PC-9 (cell line): ENCODE results near the gene OSBPL10. TPM values are rescaled to one million over a fixed set of nuclear protein-coding genes. Genes with fewer than 3 reads are reported as not detected.
A peak's percentile ranks its signal among the peaks of the same experiment; 100 is the strongest.

Experiments
- BruUV-seq: library from RNA; stranded (reverse); fragments of 400-500 nt; replicated peaks from 2 replicates; lab custom pipeline; 2021; lab: Mats Ljungman, UMichigan
- CTCF ChIA-PET: fragments of 300-600 bp; sonication (Branson Sonifier 250); formaldehyde crosslinking; loops from one replicate; lab custom pipeline; 2022; ENCODE audit warnings: antibody characterized with exemption; lab: Charles Lee
- POLR2A ChIA-PET: fragments of 300-600 bp; sonication (Branson Sonifier 250); formaldehyde crosslinking; loops from one replicate; lab custom pipeline; 2022; ENCODE audit warnings: antibody characterized with exemption; ENCODE audit not compliant: unreplicated experiment; lab: Charles Lee
- DNase-seq, 2 experiments: peaks; one replicate each; pipeline versions ENCODE4 v3.0.0 to v3.0.0-alpha.2; 2015 to 2022; ENCODE audit warnings: mixed read lengths in 1 of 2
- H2AFZ ChIP-seq: fragments of 200-600 bp; sonication (generic); 2 replicates; pipeline ENCODE4 v1.8.1; 2017; ENCODE audit warnings: antibody characterized with exemption
- H3F3A ChIP-seq: fragments of 200-600 bp; sonication (generic); 2 replicates; pipeline ENCODE4 v1.8.1; 2017; ENCODE audit warnings: antibody characterized with exemption, mild to moderate bottlenecking, low read depth; ENCODE audit not compliant: insufficient read depth
- H3K27ac ChIP-seq: fragments of 200-600 bp; sonication (generic); 2 replicates; pipeline ENCODE4 v1.6.1; 2016; ENCODE audit warnings: mixed run types
- H3K27me3 ChIP-seq: fragments of 200-600 bp; sonication (generic); 2 replicates; pipeline ENCODE4 v1.6.1; 2016; ENCODE audit warnings: low read depth, mixed run types; ENCODE audit not compliant: insufficient read depth
- H3K36me3 ChIP-seq: fragments of 200-600 bp; sonication (generic); 2 replicates; pipeline ENCODE4 v1.6.1; 2016; ENCODE audit warnings: low read depth, mixed run types
- H3K4me1 ChIP-seq: fragments of 200-600 bp; sonication (generic); replicated peaks from 2 replicates; pipeline ENCODE4 v1.6.1; 2016; ENCODE audit warnings: mixed run types; ENCODE audit not compliant: insufficient read depth
- H3K4me2 ChIP-seq: fragments of 200-600 bp; sonication (generic); 2 replicates; pipeline ENCODE4 v1.6.1; 2017; ENCODE audit warnings: mixed run types
- H3K4me3 ChIP-seq: fragments of 200-600 bp; sonication (generic); 2 replicates; pipeline ENCODE4 v1.6.1; 2016; ENCODE audit warnings: mixed run types
- H3K79me2 ChIP-seq: fragments of 200-600 bp; sonication (generic); 2 replicates; pipeline ENCODE4 v1.6.1; 2017; ENCODE audit warnings: low read depth, mixed run types
- H3K9me2 ChIP-seq: fragments of 200-600 bp; sonication (generic); 2 replicates; pipeline ENCODE4 v1.8.1; 2017; ENCODE audit warnings: mild to moderate bottlenecking; ENCODE audit not compliant: insufficient read depth
- H3K9me3 ChIP-seq: fragments of 200-600 bp; sonication (generic); 2 replicates; pipeline ENCODE4 v1.8.1; 2016; ENCODE audit warnings: low read depth; ENCODE audit not compliant: insufficient read depth
- H4K20me1 ChIP-seq: fragments of 200-600 bp; sonication (generic); 2 replicates; pipeline ENCODE4 v1.8.1; 2017; ENCODE audit not compliant: insufficient read depth
- EZH2 ChIP-seq: fragments of 200-600 bp; sonication (generic); IDR thresholded peaks from 2 replicates; pipeline ENCODE4 v1.8.0; 2017; ENCODE audit warnings: antibody characterized with exemption, low read depth
- intact Hi-C: fragments of 100-400 bp; cut with micrococcal nuclease; formaldehyde crosslinking; loops from one replicate; pipeline ENCODE4 v1.10.0; 2022; ENCODE audit not compliant: unreplicated experiment
- total RNA-seq: library from RNA; stranded (reverse); gene quantifications from 2 replicates; pipeline ENCODE4 v1.2.3, GENCODE V29; 2021
- TF ChIP-seq, protein P1 (sequence below): fragments of 200-600 bp; sonication (generic); conservative IDR thresholded peaks from 2 replicates; pipeline ENCODE4 v1.6.1; 2017; ENCODE audit warnings: mixed run types, antibody characterized with exemption, mild to moderate bottlenecking, moderate library complexity

OSBPL10 gene
- total RNA-seq, 1 experiment from 2014 or later, result 42.0 TPM

DNA sequence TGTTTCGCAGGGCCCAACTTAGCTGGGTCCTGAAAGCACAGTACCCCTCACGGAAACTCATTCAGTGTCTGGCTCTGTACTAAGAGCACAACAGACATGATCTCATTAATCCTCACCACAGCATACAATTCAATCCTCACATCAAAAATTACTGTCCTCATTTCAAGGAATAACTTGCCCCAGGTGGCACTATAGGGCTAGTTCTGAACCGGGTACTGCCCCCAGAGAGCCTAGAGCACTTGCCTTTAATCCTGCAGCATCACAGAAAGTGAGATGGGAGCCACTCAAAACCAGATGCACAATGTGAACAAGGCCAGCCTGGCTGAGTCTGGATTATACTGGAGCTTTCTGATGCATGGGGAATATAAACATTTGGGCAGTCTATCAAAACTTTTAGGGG lies 122.6 kb downstream of the OSBPL10 start:
- intact Hi-C loops, result loop anchor here (5.0 kb wide), 1 partner anchor 284 kb away; no protein-coding TSS in a partner anchor
- no TSS peak for BruUV-seq
- POLR2A ChIA-PET, result no interaction called here
- TF ChIP-seq, protein P1, sequence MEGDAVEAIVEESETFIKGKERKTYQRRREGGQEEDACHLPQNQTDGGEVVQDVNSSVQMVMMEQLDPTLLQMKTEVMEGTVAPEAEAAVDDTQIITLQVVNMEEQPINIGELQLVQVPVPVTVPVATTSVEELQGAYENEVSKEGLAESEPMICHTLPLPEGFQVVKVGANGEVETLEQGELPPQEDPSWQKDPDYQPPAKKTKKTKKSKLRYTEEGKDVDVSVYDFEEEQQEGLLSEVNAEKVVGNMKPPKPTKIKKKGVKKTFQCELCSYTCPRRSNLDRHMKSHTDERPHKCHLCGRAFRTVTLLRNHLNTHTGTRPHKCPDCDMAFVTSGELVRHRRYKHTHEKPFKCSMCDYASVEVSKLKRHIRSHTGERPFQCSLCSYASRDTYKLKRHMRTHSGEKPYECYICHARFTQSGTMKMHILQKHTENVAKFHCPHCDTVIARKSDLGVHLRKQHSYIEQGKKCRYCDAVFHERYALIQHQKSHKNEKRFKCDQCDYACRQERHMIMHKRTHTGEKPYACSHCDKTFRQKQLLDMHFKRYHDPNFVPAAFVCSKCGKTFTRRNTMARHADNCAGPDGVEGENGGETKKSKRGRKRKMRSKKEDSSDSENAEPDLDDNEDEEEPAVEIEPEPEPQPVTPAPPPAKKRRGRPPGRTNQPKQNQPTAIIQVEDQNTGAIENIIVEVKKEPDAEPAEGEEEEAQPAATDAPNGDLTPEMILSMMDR, result no peak
- no peak for TF ChIP-seq EZH2
- H3F3A ChIP-seq, result no peaks in the 10 kb centered on the region
- no peaks in the 10 kb centered on the region for H3K9me2 ChIP-seq
- peak in 1 of 2 experiments; percentile 6 for DNase-seq
- no peaks in the 10 kb centered on the region for H4K20me1 ChIP-seq
- H3K79me2 ChIP-seq, result no peaks in the 10 kb centered on the region
- H3K4me3 ChIP-seq, result no peak overlapping the region
- no peak overlapping the region for H3K4me2 ChIP-seq
- H3K27ac ChIP-seq, result no peak overlapping the region
- H3K27me3 ChIP-seq, result no peaks in the 10 kb centered on the region
- H3K4me1 ChIP-seq, result no peaks in the 10 kb centered on the region
- H2AFZ ChIP-seq, result no peak overlapping the region
- CTCF ChIA-PET, result interaction anchor here (0.6 kb wide), 1 partner anchor 76 kb away, joined by 14 read pairs; no protein-coding TSS in a partner anchor
- no peaks in the 10 kb centered on the region for H3K9me3 ChIP-seq
- H3K36me3 ChIP-seq, result no peaks in the 10 kb centered on the region

DNA sequence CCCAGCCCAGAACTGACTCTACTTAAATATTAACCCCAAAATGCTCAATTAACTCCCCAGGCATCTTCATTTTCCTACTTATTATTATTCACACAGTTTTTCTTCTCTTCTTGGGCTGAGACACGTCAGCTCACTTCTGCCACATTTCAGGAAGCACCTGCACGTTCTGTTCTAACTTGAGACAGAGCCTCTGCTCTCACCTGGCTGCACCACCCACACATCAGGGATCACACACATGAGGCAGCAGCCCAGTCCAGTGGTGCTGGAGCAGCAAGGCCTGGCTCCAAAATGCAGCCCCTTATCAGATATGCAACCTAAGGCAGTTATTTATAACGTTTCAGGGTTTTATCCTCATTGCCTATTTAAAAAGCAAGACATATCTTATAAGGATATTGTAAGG lies 127.5 kb downstream of the OSBPL10 start:
- H3K79me2 ChIP-seq, result no peaks in the 10 kb centered on the region
- H3K4me1 ChIP-seq, result no peaks in the 10 kb centered on the region
- H3K4me3 ChIP-seq, result no peak overlapping the region
- no TSS peak for BruUV-seq
- no peaks in the 10 kb centered on the region for H3K27me3 ChIP-seq
- intact Hi-C loops, result no loop called here
- no peaks in the 10 kb centered on the region for H3K36me3 ChIP-seq
- no peak for DNase-seq
- H4K20me1 ChIP-seq, result no peaks in the 10 kb centered on the region
- no peaks in the 10 kb centered on the region for H3F3A ChIP-seq
- no peaks in the 10 kb centered on the region for H3K9me3 ChIP-seq
- TF ChIP-seq, protein P1, result no peak
- TF ChIP-seq EZH2, result no peak
- H2AFZ ChIP-seq, result no peak overlapping the region
- no peak overlapping the region for H3K27ac ChIP-seq
- no peaks in the 10 kb centered on the region for H3K9me2 ChIP-seq
- ChIA-PET POLR2A (interaction anchor here (0.6 kb wide), 1 partner anchor 286 kb away, joined by 3 read pairs; no protein-coding TSS in a partner anchor), CTCF (no interaction called here)
- H3K4me2 ChIP-seq, result no peak overlapping the region

DNA sequence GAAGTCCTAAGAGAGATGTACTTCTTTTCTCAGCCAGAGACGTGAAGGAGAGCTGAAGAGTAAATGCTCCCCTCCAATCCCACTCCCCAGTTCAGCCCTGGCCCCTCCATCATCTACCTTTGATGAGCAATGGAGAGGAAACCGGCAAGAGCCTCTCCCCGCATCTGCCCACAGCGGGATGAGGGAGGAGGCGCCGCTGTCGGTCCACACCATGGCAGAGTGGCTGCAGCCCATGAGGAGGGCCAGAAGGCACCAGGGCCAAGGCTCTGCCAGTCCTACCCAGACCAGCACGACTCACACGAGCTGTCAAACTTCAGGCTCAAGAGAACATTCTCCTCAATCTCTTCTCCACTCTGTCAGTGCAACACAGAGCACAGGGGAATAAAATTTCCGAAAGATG lies 129.8 kb downstream of the OSBPL10 start:
- intact Hi-C loops, result no loop called here
- DNase-seq, result no peak
- H3K9me3 ChIP-seq, result no peaks in the 10 kb centered on the region
- POLR2A ChIA-PET, result no interaction called here
- no peak overlapping the region for H2AFZ ChIP-seq
- H3K36me3 ChIP-seq, result no peaks in the 10 kb centered on the region
- no TSS peak for BruUV-seq
- no peak overlapping the region for H3K4me2 ChIP-seq
- no peak overlapping the region for H3K4me3 ChIP-seq
- no peaks in the 10 kb centered on the region for H3K79me2 ChIP-seq
- H4K20me1 ChIP-seq, result no peaks in the 10 kb centered on the region
- no peaks in the 10 kb centered on the region for H3K4me1 ChIP-seq
- no peaks in the 10 kb centered on the region for H3F3A ChIP-seq
- no peaks in the 10 kb centered on the region for H3K9me2 ChIP-seq
- CTCF ChIA-PET, result no interaction called here
- no peak overlapping the region for H3K27ac ChIP-seq
- TF ChIP-seq, protein P1, result no peak
- no peak for TF ChIP-seq EZH2
- H3K27me3 ChIP-seq, result no peaks in the 10 kb centered on the region
